ENCODE data around the gene PLXDC1. TPM values are rescaled to one million over a fixed set of nuclear protein-coding genes. Genes with fewer than 3 reads are reported as not detected.
A peak's percentile ranks its signal among the peaks of the same experiment; 100 is the strongest.

The PLXDC1 gene
- total and polyA plus RNA-seq, 2 of the 8 experiments (the other 6 are each of a cell fraction or from before 2014, with no cell fraction given) = 4.1 to 14.6 TPM

DNA sequence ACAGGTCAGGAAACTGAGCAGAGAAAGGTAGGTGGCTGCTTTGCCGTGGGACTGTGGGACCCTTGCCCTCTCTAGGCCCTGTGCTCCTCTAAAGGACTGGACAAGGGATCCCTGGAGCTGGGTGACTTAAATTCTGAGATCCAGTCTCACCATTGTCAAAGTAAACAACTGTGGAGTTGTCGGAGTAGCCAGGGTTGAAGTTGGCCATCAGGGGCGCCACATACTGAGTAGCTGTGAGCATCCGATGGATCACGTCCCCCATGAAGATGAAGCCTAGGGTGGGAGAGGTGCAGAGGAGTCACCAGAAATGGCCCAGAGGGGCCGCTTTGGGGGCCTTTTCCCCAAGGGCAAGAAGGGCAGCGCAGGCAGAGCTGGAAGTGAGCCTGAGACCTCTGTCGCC, 43.5 kb downstream of the PLXDC1 start:
- Histone ChIP-seq H3K9me3 (ENCODE audit: insufficient read depth in 2 of 2, low read depth in 1 of 2, low read length in 1 of 2) (no peaks in the 10 kb centered on the region), H2BK12ac (ENCODE audit: low read depth, low read length) (no peak overlapping the region), H3K36me3 (ENCODE audit: control insufficient read depth in 2 of 4, insufficient read depth in 4 of 4, low read length in 3 of 4) (no peaks in the 10 kb centered on the region), H3K18ac (ENCODE audit: extremely low read depth, low read length) (no peak overlapping the region), H2AK5ac (ENCODE audit: low read depth, low read length) (no peak overlapping the region), H3K4me3 (ENCODE audit: extremely low read depth in 1 of 4, insufficient read depth in 2 of 4, low read depth in 3 of 4, low read length in 4 of 4) (no peak overlapping the region), H3K79me2 (ENCODE audit: control insufficient read depth in 1 of 2, insufficient read depth in 2 of 2, low read length in 2 of 2) (no peaks in the 10 kb centered on the region), H3K4me1 (replicated peaks in 1 of 4; ENCODE audit: control insufficient read depth in 3 of 4, insufficient read depth in 4 of 4, low read length in 3 of 4) (peaks cover 0 to 2% (median 0%) of the 10 kb centered on the region in 4 experiments; a peak in 1 of 7 replicates), H3K14ac (ENCODE audit: insufficient read length) (no peak overlapping the region), H3K56ac (replicated peaks; ENCODE audit: insufficient read length, low read depth, low read length) (no peak overlapping the region), H3K79me1 (ENCODE audit: low read depth, low read length) (no peaks in the 10 kb centered on the region), H4K91ac (replicated peaks; ENCODE audit: insufficient read length, low read length) (no peak overlapping the region), H3K27ac (ENCODE audit: low read depth, low read length) (no peak overlapping the region), H4K5ac (ENCODE audit: insufficient read length, low read depth, low read length) (no peak overlapping the region), H3K9ac (replicated peaks in 1 of 4; ENCODE audit: extremely low read depth in 1 of 4, low read depth in 3 of 4, low read length in 3 of 4) (no peak overlapping the region), H3K27me3 (replicated peaks in 1 of 4; ENCODE audit: control insufficient read depth in 3 of 4, extremely low read depth in 1 of 4, insufficient read depth in 3 of 4, low read length in 3 of 4) (no peaks in the 10 kb centered on the region), H2BK5ac (ENCODE audit: low read depth, low read length) (no peak overlapping the region), H4K20me1 (replicated peaks in 1 of 2; ENCODE audit: control insufficient read depth in 1 of 2, insufficient read depth in 2 of 2, low read length in 2 of 2) (no peaks in the 10 kb centered on the region), H2AFZ (ENCODE audit: low read length) (no peak overlapping the region), H3K23me2 (ENCODE audit: low read depth, low read length) (no peaks in the 10 kb centered on the region), H3K4ac (replicated peaks; ENCODE audit: insufficient read length, low read depth, low read length) (no peak overlapping the region), H3K4me2 (ENCODE audit: insufficient read depth in 1 of 2, low read depth in 2 of 2, low read length in 2 of 2) (no peak overlapping the region), H4K8ac (ENCODE audit: extremely low read depth, insufficient read depth, low read length) (no peak overlapping the region), H3K23ac (ENCODE audit: insufficient read length) (no peak overlapping the region), H2BK20ac (ENCODE audit: low read length) (no peak overlapping the region), H2BK120ac (replicated peaks; ENCODE audit: low read depth, low read length) (no peak overlapping the region), H2BK15ac (ENCODE audit: low read length) (no peak overlapping the region)
- 85% methylated on average over 8 of the region's 8 CpGs; no CpG with 5 or more reads in 1 of the 2 experiments for WGBS, 2 experiments (ENCODE audit: extremely low coverage in 1 of 2, insufficient coverage in 1 of 2, insufficient read length in 1 of 2, insufficient replicate concordance in 2 of 2, low coverage in 1 of 2, low lambda C conversion rate in 2 of 2, missing lambda C conversion rate in 1 of 2)
- TF ChIP-seq, protein P1, sequence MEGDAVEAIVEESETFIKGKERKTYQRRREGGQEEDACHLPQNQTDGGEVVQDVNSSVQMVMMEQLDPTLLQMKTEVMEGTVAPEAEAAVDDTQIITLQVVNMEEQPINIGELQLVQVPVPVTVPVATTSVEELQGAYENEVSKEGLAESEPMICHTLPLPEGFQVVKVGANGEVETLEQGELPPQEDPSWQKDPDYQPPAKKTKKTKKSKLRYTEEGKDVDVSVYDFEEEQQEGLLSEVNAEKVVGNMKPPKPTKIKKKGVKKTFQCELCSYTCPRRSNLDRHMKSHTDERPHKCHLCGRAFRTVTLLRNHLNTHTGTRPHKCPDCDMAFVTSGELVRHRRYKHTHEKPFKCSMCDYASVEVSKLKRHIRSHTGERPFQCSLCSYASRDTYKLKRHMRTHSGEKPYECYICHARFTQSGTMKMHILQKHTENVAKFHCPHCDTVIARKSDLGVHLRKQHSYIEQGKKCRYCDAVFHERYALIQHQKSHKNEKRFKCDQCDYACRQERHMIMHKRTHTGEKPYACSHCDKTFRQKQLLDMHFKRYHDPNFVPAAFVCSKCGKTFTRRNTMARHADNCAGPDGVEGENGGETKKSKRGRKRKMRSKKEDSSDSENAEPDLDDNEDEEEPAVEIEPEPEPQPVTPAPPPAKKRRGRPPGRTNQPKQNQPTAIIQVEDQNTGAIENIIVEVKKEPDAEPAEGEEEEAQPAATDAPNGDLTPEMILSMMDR (IDR thresholded peaks at IDR 0.05; ENCODE audit: control extremely low read depth in 1 of 3, insufficient read depth in 1 of 3, low read depth in 1 of 3, low read length in 3 of 3) = peak; percentile 28 to 42 (median 33); a peak in 3 of 4 replicates
- TF ChIP-seq SIX5 (IDR thresholded peaks at IDR 0.05; ENCODE audit: low read depth, low read length) = no peak
- peak; percentile 4 to 22; a peak in 1 of 4 replicates for TF ChIP-seq RAD21 (IDR thresholded peaks at IDR 0.05 in 1 of 2, conservative IDR thresholded peaks at IDR 0.05 in 1 of 2; ENCODE audit: low read depth in 2 of 2, low read length in 2 of 2)
- FAIRE-seq (no peak), DNase-seq (ENCODE audit: low read depth in 1 of 2, low spot score in 2 of 2) (no peak)
- ChIA-PET CTCF (ENCODE audit: partially characterized antibody) (interaction anchor here (0.8 to 1.7 kb wide), 14 partner anchors 11 to 125 kb away, joined by 3 to 5 read pairs (median 3); partner anchors contain the start of gene PLXDC1), POLR2A (ENCODE audit: partially characterized antibody) (interaction anchor here (0.6 kb wide), 1 partner anchor 23 kb away, joined by 5 read pairs; no protein-coding TSS in a partner anchor)

Data from H1 (cell line).